Loucy (cell line): Measurements from ENCODE around the gene PPP1R1C.

Experiments
- H2AFZ ChIP-seq: fragments of 200-600 bp; sonication (generic); 2 replicates; pipeline ENCODE4 v1.6.0; 2016; ENCODE audit warnings: antibody characterized with exemption, mild to moderate bottlenecking, low read length, moderate library complexity
- H3F3A ChIP-seq: fragments of 200-600 bp; 2 replicates; pipeline ENCODE4 v1.6.0; 2016; ENCODE audit warnings: antibody characterized with exemption, low read depth, mild to moderate bottlenecking
- H3K27me3 ChIP-seq: fragments of 200-600 bp; sonication (generic); 2 replicates; pipeline ENCODE4 v1.6.1; 2014; ENCODE audit warnings: low read length, mild to moderate bottlenecking; ENCODE audit not compliant: insufficient read depth, poor library complexity, severe bottlenecking
- H3K36me3 ChIP-seq: fragments of 200-600 bp; sonication (generic); 2 replicates; pipeline ENCODE4 v1.6.1; 2016; ENCODE audit warnings: low read length; ENCODE audit not compliant: insufficient read depth
- H3K4me1 ChIP-seq: fragments of 200-600 bp; sonication (generic); 2 replicates; pipeline ENCODE4 v1.5.1; 2014; ENCODE audit warnings: low read length, mild to moderate bottlenecking; ENCODE audit not compliant: insufficient read depth, poor library complexity, severe bottlenecking
- H3K4me2 ChIP-seq: fragments of 200-600 bp; sonication (generic); 2 replicates; pipeline ENCODE4 v1.6.0; 2014; ENCODE audit warnings: antibody characterized with exemption, low read length, low read depth, mild to moderate bottlenecking; ENCODE audit not compliant: poor library complexity, severe bottlenecking
- H3K4me3 ChIP-seq: fragments of 200-600 bp; sonication (generic); 2 replicates; pipeline ENCODE4 v1.5.1; 2014; ENCODE audit warnings: low read length, mild to moderate bottlenecking, mixed read lengths; ENCODE audit not compliant: poor library complexity, severe bottlenecking
- H3K79me2 ChIP-seq: fragments of 200-600 bp; sonication (generic); 2 replicates; pipeline ENCODE4 v1.6.1; 2014; ENCODE audit warnings: low read length; ENCODE audit not compliant: insufficient read depth
- H3K9ac ChIP-seq: fragments of 200-600 bp; sonication (generic); 2 replicates; pipeline ENCODE4 v1.6.0; 2014; ENCODE audit warnings: mild to moderate bottlenecking, low read depth, low read length, moderate library complexity; ENCODE audit not compliant: poor library complexity, severe bottlenecking
- H3K9me2 ChIP-seq: fragments of 200-600 bp; sonication (generic); replicated peaks from 2 replicates; pipeline ENCODE4 v1.6.1; 2016; ENCODE audit warnings: low read depth, low read length, mixed read lengths
- H3K9me3 ChIP-seq: fragments of 200-600 bp; sonication (generic); 2 replicates; pipeline ENCODE4 v1.6.1; 2014; ENCODE audit warnings: mild to moderate bottlenecking, antibody characterized with exemption, low read length, low read depth; ENCODE audit not compliant: insufficient read depth
- H4K20me1 ChIP-seq: fragments of 200-600 bp; sonication (generic); 2 replicates; pipeline ENCODE4 v1.6.0; 2014; ENCODE audit warnings: antibody characterized with exemption, low read length, mild to moderate bottlenecking; ENCODE audit not compliant: insufficient read depth, poor library complexity, severe bottlenecking
- EZH2phosphoT487 ChIP-seq: fragments of 200-600 bp; IDR thresholded peaks from 2 replicates; pipeline ENCODE4 v1.6.1; 2018; ENCODE audit warnings: antibody characterized with exemption, mild to moderate bottlenecking, moderate library complexity, borderline replicate concordance
- TF ChIP-seq, protein P1 (sequence below): fragments of 200-600 bp; sonication (generic); conservative IDR thresholded peaks from 2 replicates; pipeline ENCODE4 v1.5.1; 2014; ENCODE audit warnings: mild to moderate bottlenecking, antibody characterized with exemption, low read length

PPP1R1C gene

DNA sequence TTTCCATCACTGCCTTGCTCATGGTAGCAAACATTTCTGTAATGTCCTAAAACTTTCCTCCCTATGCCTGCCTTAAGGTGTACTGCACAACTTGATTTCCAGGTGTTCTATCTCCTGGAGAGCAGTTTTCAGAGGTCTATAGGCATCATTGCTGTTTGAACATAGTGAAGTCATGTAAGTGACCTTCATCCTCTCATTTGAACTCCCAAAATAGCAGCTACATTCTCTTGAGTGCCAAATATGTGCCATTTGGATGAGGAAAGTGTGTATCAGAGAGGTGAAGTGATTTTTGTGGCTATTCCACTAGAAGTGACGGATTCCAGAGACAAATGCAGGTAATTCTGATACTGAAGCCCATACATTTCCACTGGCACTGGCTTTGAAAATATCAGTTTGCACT is 3.4 kb downstream of the PPP1R1C start:
- Histone ChIP-seq H3K4me3 (no peak overlapping the region), H3F3A (no peaks in the 10 kb centered on the region), H3K4me2 (no peak overlapping the region), H3K9ac (no peak overlapping the region), H3K27me3 (no peaks in the 10 kb centered on the region), H3K4me1 (peaks cover 5% of the 10 kb centered on the region), H3K9me2 (no peaks in the 10 kb centered on the region), H3K9me3 (no peaks in the 10 kb centered on the region), H3K79me2 (no peaks in the 10 kb centered on the region), H3K36me3 (no peaks in the 10 kb centered on the region), H2AFZ (no peak overlapping the region), H4K20me1 (no peaks in the 10 kb centered on the region)
- TF ChIP-seq, protein P1, sequence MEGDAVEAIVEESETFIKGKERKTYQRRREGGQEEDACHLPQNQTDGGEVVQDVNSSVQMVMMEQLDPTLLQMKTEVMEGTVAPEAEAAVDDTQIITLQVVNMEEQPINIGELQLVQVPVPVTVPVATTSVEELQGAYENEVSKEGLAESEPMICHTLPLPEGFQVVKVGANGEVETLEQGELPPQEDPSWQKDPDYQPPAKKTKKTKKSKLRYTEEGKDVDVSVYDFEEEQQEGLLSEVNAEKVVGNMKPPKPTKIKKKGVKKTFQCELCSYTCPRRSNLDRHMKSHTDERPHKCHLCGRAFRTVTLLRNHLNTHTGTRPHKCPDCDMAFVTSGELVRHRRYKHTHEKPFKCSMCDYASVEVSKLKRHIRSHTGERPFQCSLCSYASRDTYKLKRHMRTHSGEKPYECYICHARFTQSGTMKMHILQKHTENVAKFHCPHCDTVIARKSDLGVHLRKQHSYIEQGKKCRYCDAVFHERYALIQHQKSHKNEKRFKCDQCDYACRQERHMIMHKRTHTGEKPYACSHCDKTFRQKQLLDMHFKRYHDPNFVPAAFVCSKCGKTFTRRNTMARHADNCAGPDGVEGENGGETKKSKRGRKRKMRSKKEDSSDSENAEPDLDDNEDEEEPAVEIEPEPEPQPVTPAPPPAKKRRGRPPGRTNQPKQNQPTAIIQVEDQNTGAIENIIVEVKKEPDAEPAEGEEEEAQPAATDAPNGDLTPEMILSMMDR: no peak
- no peak for TF ChIP-seq EZH2phosphoT487

DNA sequence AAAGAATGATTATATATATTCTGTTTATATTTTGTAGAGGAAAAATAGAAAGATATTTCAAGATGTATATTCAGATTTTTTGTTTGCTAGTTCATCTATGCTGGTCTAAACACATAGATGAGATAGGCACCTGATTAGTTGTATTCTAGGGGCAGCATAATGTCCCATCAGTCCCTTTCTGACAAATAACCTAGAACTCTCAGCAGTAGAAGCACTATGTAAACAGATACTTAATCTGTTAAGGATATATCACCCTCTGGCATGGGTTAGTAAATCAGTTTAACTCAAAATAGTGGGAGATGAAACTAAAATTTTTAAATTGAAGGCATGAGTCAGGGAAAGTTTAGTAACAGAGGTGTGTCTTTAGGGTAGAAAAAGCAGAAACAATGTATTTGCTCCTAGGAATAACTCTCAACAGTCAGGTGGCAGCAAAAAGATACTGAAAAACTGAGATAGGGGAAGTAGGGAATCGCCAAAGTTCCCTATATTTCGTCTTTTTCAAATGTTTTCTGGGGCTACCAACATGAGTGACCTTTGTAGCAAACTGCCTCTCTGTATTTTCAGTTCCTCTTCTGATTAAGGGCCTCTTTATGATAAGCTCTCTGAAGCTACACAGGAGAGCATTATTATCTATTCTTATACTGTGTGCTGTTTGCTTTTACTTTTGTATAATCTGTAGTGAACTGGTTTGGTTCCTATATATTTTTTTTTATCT is 5.7 kb downstream of the PPP1R1C start:
- no peaks in the 10 kb centered on the region for H3K79me2 ChIP-seq
- H3K27me3 ChIP-seq: no peaks in the 10 kb centered on the region
- no peaks in the 10 kb centered on the region for H4K20me1 ChIP-seq
- H2AFZ ChIP-seq: no peak overlapping the region
- no peaks in the 10 kb centered on the region for H3K4me1 ChIP-seq
- no peaks in the 10 kb centered on the region for H3K9me3 ChIP-seq
- no peaks in the 10 kb centered on the region for H3F3A ChIP-seq
- H3K9me2 ChIP-seq: no peaks in the 10 kb centered on the region
- H3K4me3 ChIP-seq: no peak overlapping the region
- no peak overlapping the region for H3K4me2 ChIP-seq
- H3K36me3 ChIP-seq: no peaks in the 10 kb centered on the region
- no peak overlapping the region for H3K9ac ChIP-seq
- TF ChIP-seq EZH2phosphoT487: no peak
- TF ChIP-seq, protein P1: no peak

DNA sequence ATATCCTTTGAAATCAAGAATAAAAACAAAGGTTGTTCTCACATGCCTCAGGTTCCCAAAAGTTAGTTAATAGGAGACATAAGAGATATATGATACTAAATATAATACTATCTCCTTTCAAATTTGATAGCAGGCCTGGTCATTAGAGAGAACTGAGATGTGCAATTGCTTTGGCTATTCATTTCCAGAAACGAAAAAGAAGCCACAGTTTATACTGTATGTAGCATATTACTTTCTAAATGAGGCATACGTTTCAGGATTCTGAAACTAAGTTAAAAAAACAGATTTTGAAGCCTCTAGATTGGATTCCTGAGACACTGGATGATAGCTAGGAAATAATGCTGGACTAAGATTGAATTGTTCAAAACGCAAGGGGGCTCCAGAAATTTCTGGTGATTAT is 7.1 kb downstream of the PPP1R1C start:
- Histone ChIP-seq H3K9me3 (no peaks in the 10 kb centered on the region), H3K9me2 (no peaks in the 10 kb centered on the region), H3K4me3 (no peak overlapping the region), H3K9ac (no peak overlapping the region), H3K79me2 (no peaks in the 10 kb centered on the region), H3K4me2 (no peak overlapping the region), H4K20me1 (no peaks in the 10 kb centered on the region), H3K27me3 (no peaks in the 10 kb centered on the region), H3F3A (no peaks in the 10 kb centered on the region), H2AFZ (0 out of 2 replicates have a peak overlapping the region, but pooled peaks have one; percentile 21), H3K36me3 (no peaks in the 10 kb centered on the region), H3K4me1 (peaks cover 3% of the 10 kb centered on the region)
- TF ChIP-seq, protein P1: no peak
- no peak for TF ChIP-seq EZH2phosphoT487
